Tibial nerve (tissue), 4 donors: ENCODE data around the gene NID1. TPM values are rescaled to one million over a fixed set of nuclear protein-coding genes. Genes with fewer than 3 reads are reported as not detected.
"Not testable (repeated sequence)": the region's sequence is repeated elsewhere in the genome, so short reads cannot be mapped to it uniquely, and the experiment has no call there.

Experiments
- DNase-seq, 2 donors: peaks; one replicate each; pipeline ENCODE4 v3.0.0-alpha.2; 2019; ENCODE audit warnings: low spot score in 2 of 2
- H3K27ac ChIP-seq, 4 donors: fragments of 200-600 bp; sonication (generic) in 3 of 4; one replicate each; pipeline ENCODE4 v1.5.1; 2017 to 2019; ENCODE audit warnings: mild to moderate bottlenecking in 1 of 4
- H3K27me3 ChIP-seq, 2 donors: fragments of 200-600 bp; sonication (generic) in 1 of 2; one replicate each; pipeline versions ENCODE4 v1.5.1 to v1.6.0; 2017 to 2019
- H3K36me3 ChIP-seq, 3 donors: fragments of 200-600 bp; sonication (generic); one replicate each; pipeline ENCODE4 v1.5.1; 2018 to 2019
- H3K4me1 ChIP-seq, 4 donors: fragments of 200-600 bp; sonication (generic) in 3 of 4; one replicate each; pipeline ENCODE4 v1.5.1; 2017 to 2019
- H3K4me3 ChIP-seq, 4 donors: fragments of 200-600 bp; sonication (generic) in 3 of 4; one replicate each; pipeline ENCODE4 v1.5.1; 2017 to 2019; ENCODE audit warnings: mild to moderate bottlenecking in 1 of 4, moderate library complexity in 1 of 4
- H3K9me3 ChIP-seq, 4 donors: fragments of 200-600 bp; sonication (generic) in 3 of 4; one replicate each; pipeline ENCODE4 v1.5.1; 2017 to 2019
- CTCF ChIP-seq, 5 experiments: fragments of 200-600 bp in 3 of 5; fragments of 450-650 bp in 2 of 5; sonication (generic) in 3 of 5; IDR thresholded peaks; one replicate each; pipeline ENCODE4 v1.5.1; 2016 to 2019; ENCODE audit warnings: antibody characterized with exemption in 5 of 5, mild to moderate bottlenecking in 3 of 5, moderate library complexity in 2 of 5
- EP300 ChIP-seq, 2 donors: sonication (generic); formaldehyde crosslinking; IDR thresholded peaks; one replicate each; pipeline ENCODE4 v1.6.1; 2017; ENCODE audit warnings: antibody characterized with exemption in 2 of 2, mild to moderate bottlenecking in 1 of 2
- POLR2A ChIP-seq, 2 donors: fragments of 450-650 bp; IDR thresholded peaks; one replicate each; pipeline ENCODE4 v1.6.1; 2017; ENCODE audit warnings: antibody characterized with exemption in 2 of 2, mild to moderate bottlenecking in 2 of 2, moderate library complexity in 2 of 2
- WGBS, 2 donors: methylation state at CpG; one replicate each; pipeline ENCODE4 v1.1.5; 2018; 5-methylcytosine and 5-hydroxymethylcytosine counted together
- total RNA-seq, 4 donors: library from RNA; depleted of rRNA; stranded (reverse); fragments of >200 nt; gene quantifications; one replicate each; pipeline ENCODE4 v1.1.0, GENCODE V29; 2016

The NID1 gene
- total RNA-seq, 4 donors from 2014 or later, result 192 to 321 (median 215) TPM

DNA sequence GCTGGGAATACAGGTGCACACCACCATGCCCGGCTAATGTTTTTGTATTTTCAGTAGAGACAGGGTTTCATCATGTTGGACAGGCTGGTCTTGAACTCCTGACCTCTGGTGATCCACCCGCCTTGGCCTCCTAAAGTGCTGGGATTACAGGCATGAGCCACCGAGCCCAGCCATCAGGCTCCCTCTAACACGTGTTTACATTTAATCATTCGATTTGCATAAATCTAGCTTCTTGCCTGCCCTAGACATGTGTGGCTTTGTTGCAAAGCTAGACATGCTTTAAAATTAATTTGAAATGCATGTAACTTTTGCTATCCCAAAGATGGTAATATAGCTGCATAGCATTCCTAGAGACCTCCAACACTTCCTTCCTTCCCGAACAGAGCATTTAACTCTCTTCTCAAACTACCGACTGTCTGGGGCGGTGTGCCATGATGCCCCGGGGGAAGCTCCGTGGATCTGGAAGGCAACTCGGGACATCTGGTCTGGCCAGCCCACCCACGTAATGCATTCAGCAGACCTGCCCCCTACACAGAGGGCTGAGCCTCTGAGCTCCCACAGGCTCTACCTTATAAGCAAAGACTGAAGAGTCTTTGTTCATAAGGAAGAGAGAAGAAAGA, 34.6 kb upstream of the NID1 start:
- Histone ChIP-seq H3K4me1 (peaks cover 0 to 11% (median 0%) of the 10 kb centered on the region in 4 donors), H3K27me3 (no peaks in the 10 kb centered on the region), H3K27ac (no peak overlapping the region), H3K4me3 (no peak overlapping the region), H3K36me3 (no peaks in the 10 kb centered on the region), H3K9me3 (peaks cover 0 to 4% (median 0%) of the 10 kb centered on the region in 4 donors)
- WGBS, 2 donors, result 28 to 32% methylated on average over 12 of the region's 12 CpGs
- TF ChIP-seq POLR2A (IDR thresholded peaks at IDR 0.05), result no peak
- TF ChIP-seq EP300 (IDR thresholded peaks at IDR 0.05), result peak in 1 of 2 donors; percentile 13
- peak in 1 of 2 donors; percentile 24 for DNase-seq

DNA sequence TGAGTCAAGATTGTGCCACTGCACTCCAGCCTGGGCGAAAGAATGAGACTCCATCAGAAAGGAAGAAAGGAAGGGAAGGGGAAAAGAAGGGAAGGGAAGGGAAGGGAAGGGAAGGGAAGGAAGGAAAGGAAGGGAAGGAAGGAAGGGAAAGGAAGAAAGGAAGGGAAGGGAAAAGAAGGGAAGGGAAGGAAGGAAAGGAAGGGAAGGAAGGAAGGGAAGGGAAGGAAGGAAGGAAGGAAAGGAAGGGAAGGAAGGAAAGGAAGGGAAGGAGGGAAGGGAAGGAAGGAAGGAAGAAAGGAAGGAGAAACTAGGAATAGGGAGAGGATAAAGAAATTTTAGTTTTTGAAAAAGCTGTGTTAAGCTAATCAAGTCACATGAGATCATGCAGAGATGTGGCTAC, 33.4 kb upstream of the NID1 start:
- Histone ChIP-seq H3K4me1 (peaks cover 0 to 8% (median 0%) of the 10 kb centered on the region in 4 donors), H3K27ac (no peak overlapping the region), H3K4me3 (no peak overlapping the region), H3K9me3 (peaks cover 0 to 4% (median 0%) of the 10 kb centered on the region in 4 donors), H3K36me3 (no peaks in the 10 kb centered on the region), H3K27me3 (no peaks in the 10 kb centered on the region)
- DNase-seq, result no peak
- no peak for TF ChIP-seq POLR2A (IDR thresholded peaks at IDR 0.05)
- TF ChIP-seq EP300 (IDR thresholded peaks at IDR 0.05), result no peak
- TF ChIP-seq CTCF (IDR thresholded peaks at IDR 0.05), result no peak
- WGBS, 2 donors, result 53 to 92% methylated on average over 1 of the region's 1 CpG

GRCh38 chr1:236096660-236097482, 32.0 kb upstream of the NID1 start:
- not testable (repeated sequence) for H3K4me1 ChIP-seq, H3K27me3 ChIP-seq, H3K36me3 ChIP-seq, H3K4me3 ChIP-seq, H3K9me3 ChIP-seq
- 68 to 73% methylated on average over 15 of the region's 15 CpGs for WGBS, 2 donors
- DNase-seq, result peak; percentile 67 to 82
- peak overlapping the region in 2 of 4 donors; percentile 16 to 21 for H3K27ac ChIP-seq

DNA sequence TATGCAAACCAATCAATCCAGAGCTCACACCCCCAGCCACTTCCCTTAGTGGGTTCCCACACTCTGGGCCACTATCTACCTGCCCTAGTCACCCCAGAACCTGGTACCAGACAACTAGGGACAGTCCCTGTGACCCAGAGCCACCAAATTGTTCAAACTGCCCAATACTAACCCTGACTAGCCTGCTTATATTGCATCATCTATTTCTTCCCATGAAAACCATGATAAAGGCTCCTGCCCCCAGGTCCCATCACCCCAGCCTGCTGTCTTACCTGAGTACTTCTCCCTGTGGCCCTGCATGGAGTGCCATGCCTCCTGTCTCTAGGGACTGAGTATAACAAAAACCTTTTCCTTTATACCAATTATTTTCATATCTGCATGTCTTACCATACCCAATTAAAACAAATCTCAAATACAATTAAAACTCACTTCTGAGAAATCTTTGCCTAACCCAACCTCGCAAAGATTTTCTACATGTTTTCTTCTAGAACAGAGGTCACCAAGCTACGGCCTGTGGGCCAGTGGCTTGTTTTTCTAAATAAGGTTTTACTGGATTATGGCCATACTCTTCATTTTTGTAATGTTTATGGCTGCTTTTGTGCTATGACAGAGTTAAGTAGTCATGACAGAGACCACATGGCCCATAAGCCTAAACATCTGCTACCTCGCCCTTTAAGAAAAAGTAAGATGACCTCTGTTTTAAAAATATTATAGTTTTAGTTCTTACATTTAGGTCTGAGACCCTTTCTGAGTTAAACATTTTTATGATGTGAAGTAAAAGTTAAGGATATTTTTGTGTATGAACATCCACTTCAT, 31.0 kb upstream of the NID1 start:
- no peak overlapping the region for H3K27ac ChIP-seq

DNA sequence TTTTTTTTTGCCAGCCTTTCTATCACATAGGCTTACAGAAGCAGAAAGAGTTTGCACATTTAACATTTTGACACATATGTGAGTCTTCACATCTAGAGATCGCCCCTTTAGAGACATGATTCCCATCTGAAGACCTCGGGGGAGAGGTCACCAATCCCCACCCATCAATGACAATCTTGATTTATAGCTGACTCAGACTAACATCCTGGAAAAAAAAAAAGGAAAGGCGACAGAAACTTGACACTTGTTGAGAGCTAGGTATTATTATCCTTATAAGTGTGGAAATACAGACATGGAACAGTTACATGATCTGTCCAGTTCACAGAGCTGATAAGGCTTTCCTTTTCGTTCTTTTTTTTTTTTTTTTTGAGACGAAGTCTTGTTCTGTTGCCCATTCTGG, 28.0 kb upstream of the NID1 start:
- H3K27ac ChIP-seq, result no peak overlapping the region
- no peak overlapping the region for H3K4me3 ChIP-seq
- no peaks in the 10 kb centered on the region for H3K36me3 ChIP-seq
- no peaks in the 10 kb centered on the region for H3K4me1 ChIP-seq
- no peaks in the 10 kb centered on the region for H3K27me3 ChIP-seq
- H3K9me3 ChIP-seq, result peaks cover 0 to 4% (median 0%) of the 10 kb centered on the region in 4 donors
- TF ChIP-seq EP300 (IDR thresholded peaks at IDR 0.05) (no peak), CTCF (IDR thresholded peaks at IDR 0.05) (no peak), POLR2A (IDR thresholded peaks at IDR 0.05) (no peak)
- WGBS, 2 donors, result 74 to 76% methylated on average over 5 of the region's 5 CpGs
- DNase-seq, result no peak

More for the DNA sequence above, 31.0 kb upstream of the NID1 start:
- DNase-seq, result no peak
- WGBS, 2 donors, result 67 to 70% methylated on average over 3 of the region's 3 CpGs
- no peaks in the 10 kb centered on the region for H3K36me3 ChIP-seq
- H3K4me3 ChIP-seq, result no peak overlapping the region
- peaks cover 0 to 4% (median 0%) of the 10 kb centered on the region in 4 donors for H3K9me3 ChIP-seq
- peaks cover 0 to 8% (median 0%) of the 10 kb centered on the region in 4 donors for H3K4me1 ChIP-seq
- H3K27me3 ChIP-seq, result no peaks in the 10 kb centered on the region
- TF ChIP-seq EP300 (IDR thresholded peaks at IDR 0.05) (no peak), CTCF (IDR thresholded peaks at IDR 0.05) (no peak), POLR2A (IDR thresholded peaks at IDR 0.05) (no peak)
